BLaER1 (cell line): ENCODE results near the gene CEP41.
"Not testable (repeated sequence)": the region's sequence is repeated elsewhere in the genome, so short reads cannot be mapped to it uniquely, and the experiment has no call there.

Experiments
- H3K27ac ChIP-seq: shearing (Covaris generic); formaldehyde crosslinking; 2 replicates; pipeline ENCODE4 v1.8.1; 2022
- H3K27me3 ChIP-seq: shearing (Covaris generic); formaldehyde crosslinking; 2 replicates; pipeline ENCODE4 v1.8.1; 2022
- H3K36me3 ChIP-seq: shearing (Covaris generic); formaldehyde crosslinking; 2 replicates; pipeline ENCODE4 v1.8.1; 2022
- H3K4me1 ChIP-seq: shearing (Covaris generic); formaldehyde crosslinking; 2 replicates; pipeline ENCODE4 v1.8.1; 2022
- H3K4me2 ChIP-seq: shearing (Covaris generic); formaldehyde crosslinking; 2 replicates; pipeline ENCODE4 v1.8.1; 2022
- H3K4me3 ChIP-seq: shearing (Covaris generic); formaldehyde crosslinking; 2 replicates; pipeline ENCODE4 v1.8.1; 2022
- H3K9ac ChIP-seq: shearing (Covaris generic); formaldehyde crosslinking; 2 replicates; pipeline ENCODE4 v1.8.1; 2022
- H3K9me3 ChIP-seq: shearing (Covaris generic); formaldehyde crosslinking; 2 replicates; pipeline ENCODE4 v1.8.1; 2022
- H4K20me1 ChIP-seq: shearing (Covaris generic); formaldehyde crosslinking; 2 replicates; pipeline ENCODE4 v1.8.1; 2022
- Cebpa-rat ChIP-seq: shearing (Covaris generic); IDR thresholded peaks from 2 replicates; pipeline ENCODE4 v1.8.1; 2022

The CEP41 gene

DNA sequence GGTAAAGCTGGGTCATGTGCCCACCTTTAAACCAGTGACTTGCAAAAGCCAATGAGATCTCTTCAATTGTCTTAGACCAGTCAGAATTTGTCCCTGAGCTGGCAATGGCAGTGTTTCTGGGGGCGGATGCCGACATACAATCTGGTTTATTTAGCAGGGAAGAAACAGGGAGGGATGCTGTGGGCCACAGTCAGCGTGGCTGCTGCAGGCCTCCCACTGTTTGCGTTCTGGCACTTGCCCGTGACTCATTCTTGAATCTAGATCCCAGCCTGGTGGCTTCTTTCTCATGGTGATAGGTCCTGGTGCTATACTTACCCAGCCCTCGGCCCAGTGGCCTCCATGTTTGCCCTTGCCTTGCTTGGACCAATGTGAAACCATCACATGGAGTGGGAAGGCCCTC is 63.6 kb downstream of the CEP41 start:
- Histone ChIP-seq H3K9ac (no peak overlapping the region), H3K36me3 (no peaks in the 10 kb centered on the region), H3K4me1 (no peaks in the 10 kb centered on the region), H3K27me3 (no peaks in the 10 kb centered on the region), H3K4me2 (no peak overlapping the region), H3K27ac (no peak overlapping the region), H3K4me3 (no peak overlapping the region), H3K9me3 (peaks cover 21% of the 10 kb centered on the region), H4K20me1 (no peaks in the 10 kb centered on the region)
- TF ChIP-seq Cebpa-rat: no peak

DNA sequence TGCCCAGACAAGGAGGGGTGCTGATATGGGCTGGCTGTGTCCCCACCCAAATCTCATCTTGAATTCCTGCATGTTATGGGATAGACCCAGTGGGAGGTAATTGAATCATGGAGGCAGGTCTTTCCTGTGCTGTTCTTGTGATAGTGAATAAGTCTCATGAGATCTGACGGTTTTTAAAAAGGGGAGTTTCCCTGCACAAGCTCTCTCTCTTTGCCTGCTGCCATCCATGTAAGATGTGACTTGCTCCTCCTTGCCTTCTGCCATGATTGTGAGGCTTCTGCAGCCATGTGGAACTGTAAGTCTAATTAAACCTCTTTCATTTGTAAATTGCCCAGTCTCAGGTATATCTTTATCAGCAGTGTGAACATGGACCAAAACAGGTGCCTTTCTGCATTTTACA is 64.4 kb downstream of the CEP41 start:
- not testable (repeated sequence) for H3K4me1 ChIP-seq, H3K4me2 ChIP-seq, H3K4me3 ChIP-seq, H3K27ac ChIP-seq, H3K27me3 ChIP-seq, H4K20me1 ChIP-seq, H3K9ac ChIP-seq, H3K36me3 ChIP-seq
- H3K9me3 ChIP-seq: peaks cover 21% of the 10 kb centered on the region

DNA sequence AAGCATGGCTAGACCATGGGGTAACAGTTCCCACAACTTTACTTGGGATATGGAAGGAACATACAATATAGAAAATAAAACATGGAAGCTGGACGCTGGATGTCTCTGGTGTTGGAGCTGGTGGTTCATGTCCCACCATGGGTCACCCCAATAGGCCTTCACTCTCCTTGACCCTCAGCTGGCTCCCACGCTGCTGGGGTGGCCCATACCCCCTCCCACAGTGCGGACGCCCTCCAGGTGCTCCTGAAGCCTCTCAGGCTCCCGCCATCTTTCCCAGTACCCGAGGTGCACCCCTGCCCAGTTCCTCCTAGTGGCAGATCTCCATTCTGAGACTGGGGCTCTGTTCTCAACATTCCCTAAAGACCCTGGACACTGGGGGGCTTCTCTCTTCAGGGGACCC is 66.3 kb downstream of the CEP41 start:
- Histone ChIP-seq H4K20me1 (no peaks in the 10 kb centered on the region), H3K36me3 (no peaks in the 10 kb centered on the region), H3K9me3 (peaks cover 21% of the 10 kb centered on the region), H3K27ac (no peak overlapping the region), H3K4me3 (no peak overlapping the region), H3K4me1 (no peaks in the 10 kb centered on the region), H3K9ac (no peak overlapping the region), H3K4me2 (no peak overlapping the region), H3K27me3 (no peaks in the 10 kb centered on the region)
- no peak for TF ChIP-seq Cebpa-rat

DNA sequence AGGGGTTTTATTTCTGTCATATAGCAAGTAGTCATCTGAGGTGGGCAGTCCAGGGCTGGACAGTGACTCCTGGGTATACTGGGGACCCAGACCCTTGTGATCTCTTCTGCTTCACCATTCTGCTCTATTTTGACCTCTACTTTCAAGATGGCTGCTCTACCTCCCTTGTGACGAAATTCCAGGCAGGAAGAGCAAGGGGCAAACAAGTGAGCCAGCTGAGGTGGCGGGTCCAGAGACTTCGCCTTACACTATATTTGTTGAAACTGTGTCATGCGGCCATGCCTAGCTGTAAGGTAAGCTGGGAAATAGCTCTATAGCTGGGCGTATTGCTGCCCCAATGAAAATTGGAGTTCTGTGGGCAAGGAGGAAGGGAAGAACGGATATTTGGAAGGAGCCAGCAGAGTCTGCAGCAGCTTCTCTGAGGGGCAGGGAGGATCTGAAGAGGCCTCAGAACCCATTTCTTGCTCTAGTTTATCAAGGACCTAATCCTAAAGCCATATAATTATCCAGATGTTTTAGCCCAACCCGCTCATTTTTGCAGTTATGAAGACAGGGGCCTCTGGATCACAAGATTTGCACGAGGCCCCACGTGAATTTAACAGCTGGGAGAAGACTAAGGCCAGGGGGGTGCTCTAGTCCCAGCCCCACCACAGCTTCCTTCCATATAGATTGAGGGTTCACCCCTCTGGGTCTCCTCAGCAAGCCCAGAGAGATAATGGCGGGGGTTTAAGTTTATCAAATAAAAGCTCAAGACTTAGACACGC is 68.2 kb downstream of the CEP41 start:
- Histone ChIP-seq H3K27ac (no peak overlapping the region), H3K4me2 (no peak overlapping the region), H3K27me3 (no peaks in the 10 kb centered on the region), H3K4me1 (no peaks in the 10 kb centered on the region), H3K9ac (no peak overlapping the region), H3K9me3 (peaks cover 21% of the 10 kb centered on the region), H4K20me1 (no peaks in the 10 kb centered on the region), H3K4me3 (no peak overlapping the region), H3K36me3 (no peaks in the 10 kb centered on the region)
- TF ChIP-seq Cebpa-rat: no peak

- Histone ChIP-seq H3K4me2 (no peak overlapping the region), H3K9ac (no peak overlapping the region), H3K27ac (no peak overlapping the region), H3K36me3 (no peaks in the 10 kb centered on the region), H3K9me3 (peaks cover 8% of the 10 kb centered on the region), H3K4me1 (no peaks in the 10 kb centered on the region), H3K4me3 (no peak overlapping the region), H4K20me1 (no peaks in the 10 kb centered on the region), H3K27me3 (no peaks in the 10 kb centered on the region)
- no peak for TF ChIP-seq Cebpa-rat
Measured at GRCh38 chr7:130371046-130371445, 69.8 kb downstream of the CEP41 start.

DNA sequence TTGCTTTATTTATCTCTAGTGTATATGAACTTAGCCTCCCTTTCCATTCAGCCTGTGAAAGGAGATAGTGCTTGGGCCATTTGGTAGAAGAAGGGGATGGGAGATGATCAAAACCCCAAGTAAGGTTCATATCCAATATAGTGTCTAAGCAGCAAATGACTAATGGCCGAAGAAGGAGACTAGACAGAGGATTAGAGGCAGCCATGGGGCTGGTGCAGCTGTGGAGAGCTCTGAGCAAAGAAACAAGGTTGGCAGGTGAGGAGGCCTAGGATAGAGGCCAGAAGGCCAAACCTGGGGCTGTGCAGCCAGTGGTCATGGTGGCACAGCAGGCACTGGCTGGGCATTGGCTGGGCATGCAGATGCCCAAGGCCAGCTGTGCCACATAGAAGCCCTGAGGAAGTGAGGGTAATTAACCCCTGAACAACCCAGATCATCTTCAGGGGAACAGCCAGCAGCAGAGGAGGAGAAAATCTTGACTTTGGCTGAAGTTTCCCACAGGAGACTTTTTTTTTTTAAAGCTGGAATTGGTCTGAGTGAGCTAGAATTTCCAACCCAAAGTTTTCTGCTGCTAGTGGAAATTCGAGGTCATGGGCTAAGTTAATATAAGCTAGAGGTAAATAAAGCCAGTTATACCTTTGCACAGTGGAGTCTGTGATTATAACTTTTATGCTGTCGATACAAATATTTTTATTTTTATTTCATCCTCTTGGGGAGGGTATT is 70.8 kb downstream of the CEP41 start:
- Histone ChIP-seq H3K4me1 (no peaks in the 10 kb centered on the region), H3K27ac (no peak overlapping the region), H3K9ac (no peak overlapping the region), H3K36me3 (no peaks in the 10 kb centered on the region), H3K4me3 (no peak overlapping the region), H3K9me3 (no peaks in the 10 kb centered on the region), H3K4me2 (no peak overlapping the region), H3K27me3 (no peaks in the 10 kb centered on the region), H4K20me1 (no peaks in the 10 kb centered on the region)
- TF ChIP-seq Cebpa-rat: no peak

DNA sequence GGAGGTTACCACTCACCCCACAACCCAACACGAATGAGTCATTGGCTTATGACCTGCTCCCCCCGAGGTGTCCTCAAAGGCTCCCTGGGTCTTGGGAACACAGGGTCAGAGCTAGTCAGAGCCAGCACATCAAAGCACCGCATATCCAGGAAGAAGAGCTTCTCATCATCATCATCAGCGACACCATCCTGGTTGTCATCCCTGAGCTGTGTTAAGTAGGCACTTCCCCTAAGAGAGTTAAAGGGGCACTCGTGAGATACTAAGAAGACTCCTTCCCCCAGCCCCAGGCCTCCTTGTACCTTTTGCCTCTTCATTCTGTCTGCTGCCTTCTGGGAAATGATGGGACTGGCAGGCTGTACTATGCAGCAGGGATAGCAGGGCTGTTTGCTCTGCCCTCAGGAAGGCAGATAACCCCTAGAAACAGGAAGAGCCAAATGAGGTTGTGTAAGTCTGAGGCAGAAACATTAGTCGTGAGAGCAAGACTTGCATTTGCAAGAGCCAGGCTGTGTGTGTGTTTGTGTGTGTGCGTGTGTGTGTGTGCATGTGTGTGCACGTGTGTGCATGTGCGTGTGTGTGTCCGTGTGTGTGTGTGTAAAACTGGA is 71.6 kb downstream of the CEP41 start:
- H3K9me3 ChIP-seq: no peaks in the 10 kb centered on the region
- no peaks in the 10 kb centered on the region for H3K4me1 ChIP-seq
- no peak overlapping the region for H3K4me3 ChIP-seq
- no peaks in the 10 kb centered on the region for H3K27me3 ChIP-seq
- no peak overlapping the region for H3K9ac ChIP-seq
- TF ChIP-seq Cebpa-rat: no peak
- H3K36me3 ChIP-seq: no peaks in the 10 kb centered on the region
- no peak overlapping the region for H3K27ac ChIP-seq
- no peak overlapping the region for H3K4me2 ChIP-seq
- no peaks in the 10 kb centered on the region for H4K20me1 ChIP-seq

DNA sequence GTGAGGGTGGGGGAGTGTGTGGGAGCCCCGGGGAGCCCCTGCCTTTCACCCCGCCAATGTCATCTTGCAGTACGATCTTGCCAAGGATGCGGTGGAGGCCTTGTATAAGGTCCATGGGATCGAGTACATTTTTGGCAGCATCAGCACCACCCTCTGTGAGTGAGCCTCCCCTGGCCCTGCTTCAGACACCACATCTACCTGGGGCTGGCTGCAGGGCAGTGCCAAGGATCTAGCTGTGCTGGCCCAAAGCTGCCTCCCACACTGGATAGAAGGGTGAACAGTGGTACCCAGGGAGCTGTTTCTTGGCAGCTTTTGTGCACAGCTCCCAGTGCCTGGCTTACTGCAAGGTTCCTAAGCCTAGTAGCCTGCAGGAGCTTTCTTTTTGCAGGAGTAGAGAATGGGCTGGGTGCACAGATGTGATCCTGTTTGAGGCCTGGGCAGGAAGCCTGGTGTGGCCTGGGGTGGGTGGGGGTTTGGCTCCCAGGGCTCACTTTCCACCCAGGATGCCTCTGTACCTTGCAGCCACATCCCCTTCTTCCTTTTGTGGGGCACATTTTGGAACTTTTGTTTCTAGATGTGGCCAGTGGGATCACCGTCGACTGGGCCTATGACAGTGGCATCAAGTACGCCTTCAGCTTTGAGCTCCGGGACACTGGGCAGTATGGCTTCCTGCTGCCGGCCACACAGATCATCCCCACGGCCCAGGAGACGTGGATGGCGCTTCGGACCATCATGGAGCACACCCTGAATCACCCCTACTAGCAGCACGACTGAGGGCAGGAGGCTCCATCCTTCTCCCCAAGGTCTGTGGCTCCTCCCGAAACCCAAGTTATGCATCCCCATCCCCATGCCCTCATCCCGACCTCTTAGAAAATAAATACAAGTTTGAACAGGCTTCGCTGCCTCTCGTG is 72.7 kb downstream of the CEP41 start:
- TF ChIP-seq Cebpa-rat: no peak
- Histone ChIP-seq H3K27ac (no peak overlapping the region), H3K4me3 (no peak overlapping the region), H3K4me1 (no peaks in the 10 kb centered on the region), H3K27me3 (no peaks in the 10 kb centered on the region), H3K9ac (no peak overlapping the region), H3K36me3 (no peaks in the 10 kb centered on the region), H4K20me1 (no peaks in the 10 kb centered on the region), H3K4me2 (no peak overlapping the region), H3K9me3 (no peaks in the 10 kb centered on the region)

GRCh38 chr7:130367088-130367755 is 73.6 kb downstream of the CEP41 start:
- Histone ChIP-seq H3K4me2 (no peak overlapping the region), H3K4me1 (no peaks in the 10 kb centered on the region), H3K4me3 (no peak overlapping the region), H3K27ac (no peak overlapping the region), H3K36me3 (no peaks in the 10 kb centered on the region), H3K27me3 (no peaks in the 10 kb centered on the region), H4K20me1 (no peaks in the 10 kb centered on the region), H3K9ac (no peak overlapping the region), H3K9me3 (no peaks in the 10 kb centered on the region)
- TF ChIP-seq Cebpa-rat: no peak
